Central memory CD8-positive, alpha-beta T cell (primary cell): ENCODE results near the gene MED19.
"Not testable (repeated sequence)": the region's sequence is repeated elsewhere in the genome, so short reads cannot be mapped to it uniquely, and the experiment has no call there.

Experiments
- ATAC-seq: fragments of 150-1000 bp; cut with Tn5 transposase; replicated peaks from 2 replicates; pipeline ENCODE4 v1.10.0; 2022; ENCODE audit warnings: mild to moderate bottlenecking, moderate FRiP score, moderate number of reproducible peaks; ENCODE audit not compliant: poor library complexity, severe bottlenecking; ENCODE audit errors: extremely low read depth
- DNase-seq, 2 donors: peaks; one replicate each; pipeline ENCODE4 v3.0.0; 2021; ENCODE audit warnings: low spot score in 2 of 2
- H3K27ac Mint-ChIP-seq: one replicate; pipeline ENCODE4 v1.8.0; 2022; ENCODE audit warnings: low read depth, mild to moderate bottlenecking, moderate library complexity, mixed read lengths
- H3K27me3 Mint-ChIP-seq: one replicate; pipeline ENCODE4 v1.8.0; 2022; ENCODE audit warnings: mixed read lengths
- H3K36me3 Mint-ChIP-seq: one replicate; pipeline ENCODE4 v1.8.0; 2022; ENCODE audit warnings: mild to moderate bottlenecking, moderate library complexity, mixed read lengths; ENCODE audit not compliant: insufficient read depth
- H3K4me1 Mint-ChIP-seq: one replicate; pipeline ENCODE4 v1.8.0; 2022; ENCODE audit warnings: mixed read lengths
- H3K4me3 Mint-ChIP-seq: one replicate; pipeline ENCODE4 v1.8.0; 2022; ENCODE audit warnings: mild to moderate bottlenecking, moderate library complexity, mixed read lengths
- H3K9me3 Mint-ChIP-seq: one replicate; pipeline ENCODE4 v1.8.0; 2022; ENCODE audit warnings: mixed read lengths

Gene MED19

GRCh38 chr11:57698843-57699365 is 13.1 kb downstream of the MED19 start:
- ATAC-seq (no peak), DNase-seq (no peak)
- Mint-ChIP-seq H3K9me3 (no peaks in the 10 kb centered on the region), H3K27ac (no peak overlapping the region), H3K4me1 (no peaks in the 10 kb centered on the region), H3K27me3 (no peaks in the 10 kb centered on the region), H3K4me3 (no peak overlapping the region), H3K36me3 (peaks cover 73% of the 10 kb centered on the region)

GRCh38 chr11:57690474-57690873 is 21.5 kb downstream of the MED19 start:
- not testable (repeated sequence) for H3K4me1 Mint-ChIP-seq, ATAC-seq, H3K27ac Mint-ChIP-seq, H3K27me3 Mint-ChIP-seq, DNase-seq, H3K4me3 Mint-ChIP-seq, H3K9me3 Mint-ChIP-seq
- H3K36me3 Mint-ChIP-seq: peaks cover 73% of the 10 kb centered on the region

GRCh38 chr11:57681168-57681567 is 30.8 kb downstream of the MED19 start:
- Mint-ChIP-seq H3K4me1 (peaks cover 39% of the 10 kb centered on the region), H3K9me3 (no peaks in the 10 kb centered on the region), H3K27me3 (no peaks in the 10 kb centered on the region), H3K4me3 (no peak overlapping the region), H3K36me3 (peaks cover 66% of the 10 kb centered on the region), H3K27ac (peak overlapping the region; percentile 61)
- DNase-seq: no peak
- no peak for ATAC-seq

GRCh38 chr11:57680552-57680874 is 31.5 kb downstream of the MED19 start:
- H3K4me1 Mint-ChIP-seq: peaks cover 46% of the 10 kb centered on the region

GRCh38 chr11:57679396-57679795 is 32.6 kb downstream of the MED19 start:
- peaks cover 56% of the 10 kb centered on the region for H3K4me1 Mint-ChIP-seq
- H3K9me3 Mint-ChIP-seq: no peaks in the 10 kb centered on the region
- H3K27me3 Mint-ChIP-seq: no peaks in the 10 kb centered on the region
- no peak for DNase-seq
- peaks cover 61% of the 10 kb centered on the region for H3K36me3 Mint-ChIP-seq
- H3K4me3 Mint-ChIP-seq: no peak overlapping the region
- no peak for ATAC-seq
- H3K27ac Mint-ChIP-seq: no peak overlapping the region

More at GRCh38 chr11:57680552-57680874, 31.5 kb downstream of the MED19 start:
- ATAC-seq (no peak), DNase-seq (no peak)
- Mint-ChIP-seq H3K27ac (peak overlapping the region; percentile 61), H3K4me3 (no peak overlapping the region), H3K36me3 (peaks cover 68% of the 10 kb centered on the region), H3K9me3 (no peaks in the 10 kb centered on the region), H3K27me3 (no peaks in the 10 kb centered on the region)

- DNase-seq: no peak
- Mint-ChIP-seq H3K4me1 (peaks cover 65% of the 10 kb centered on the region), H3K9me3 (no peaks in the 10 kb centered on the region), H3K27ac (peak overlapping the region; percentile 51), H3K27me3 (no peaks in the 10 kb centered on the region), H3K36me3 (peaks cover 53% of the 10 kb centered on the region), H3K4me3 (no peak overlapping the region)
- ATAC-seq: no peak
Observed at GRCh38 chr11:57675176-57675941, 36.7 kb downstream of the MED19 start.

GRCh38 chr11:57674251-57674650 is 37.8 kb downstream of the MED19 start:
- Mint-ChIP-seq H3K27me3 (no peaks in the 10 kb centered on the region), H3K27ac (peak overlapping the region; percentile 20), H3K4me1 (peaks cover 71% of the 10 kb centered on the region), H3K9me3 (no peaks in the 10 kb centered on the region), H3K36me3 (peaks cover 53% of the 10 kb centered on the region), H3K4me3 (no peak overlapping the region)
- no peak for ATAC-seq
- DNase-seq: no peak

GRCh38 chr11:57668434-57668782 is 43.6 kb downstream of the MED19 start:
- Mint-ChIP-seq H3K27ac (peak overlapping the region; percentile 99), H3K9me3 (no peaks in the 10 kb centered on the region), H3K4me1 (peaks cover 58% of the 10 kb centered on the region), H3K27me3 (no peaks in the 10 kb centered on the region), H3K36me3 (peaks cover 41% of the 10 kb centered on the region), H3K4me3 (peak overlapping the region; percentile 100)
- DNase-seq: no peak
- ATAC-seq: peak; percentile 0

GRCh38 chr11:57667736-57668433 is 44.1 kb downstream of the MED19 start, which contains the start of gene ZDHHC5:
ZDHHC5 (plus strand) TSS chr11:57668114; CDS start chr11:57673091, 4,977 bp downstream.
- Mint-ChIP-seq H3K36me3 (peaks cover 36% of the 10 kb centered on the region), H3K4me3 (peak within 1 kb of the TSS; percentile 100), H3K27me3 (no peaks in the 10 kb centered on the region), H3K27ac (peak within 1 kb of the TSS; percentile 99), H3K9me3 (no peaks in the 10 kb centered on the region), H3K4me1 (peaks cover 52% of the 10 kb centered on the region)
- DNase-seq: peak; percentile 97 to 100
- peak; percentile 89 for ATAC-seq

GRCh38 chr11:57667117-57667735 is 44.8 kb downstream of the MED19 start:
- no peaks in the 10 kb centered on the region for H3K27me3 Mint-ChIP-seq
- peak in 1 of 2 donors; percentile 64 for DNase-seq
- H3K4me1 Mint-ChIP-seq: peaks cover 47% of the 10 kb centered on the region
- H3K9me3 Mint-ChIP-seq: no peaks in the 10 kb centered on the region
- peaks cover 35% of the 10 kb centered on the region for H3K36me3 Mint-ChIP-seq
- peak; percentile 71 for ATAC-seq
- H3K4me3 Mint-ChIP-seq: peak overlapping the region; percentile 100
- peak overlapping the region; percentile 99 for H3K27ac Mint-ChIP-seq

- H3K36me3 Mint-ChIP-seq: peaks cover 45% of the 10 kb centered on the region
- ATAC-seq: no peak
- H3K4me3 Mint-ChIP-seq: no peak overlapping the region
Observed at GRCh38 chr11:57663975-57664374, 48.0 kb downstream of the MED19 start.

GRCh38 chr11:57662893-57663292 is 49.1 kb downstream of the MED19 start:
- H3K9me3 Mint-ChIP-seq: no peaks in the 10 kb centered on the region
- H3K27me3 Mint-ChIP-seq: no peaks in the 10 kb centered on the region
- peaks cover 46% of the 10 kb centered on the region for H3K36me3 Mint-ChIP-seq
- no peak overlapping the region for H3K4me3 Mint-ChIP-seq
- no peak for DNase-seq
- H3K27ac Mint-ChIP-seq: no peak overlapping the region
- peaks cover 18% of the 10 kb centered on the region for H3K4me1 Mint-ChIP-seq
- no peak for ATAC-seq

More at GRCh38 chr11:57663975-57664374, 48.0 kb downstream of the MED19 start:
- H3K4me1 Mint-ChIP-seq: peaks cover 17% of the 10 kb centered on the region
- no peak for DNase-seq
- H3K27ac Mint-ChIP-seq: no peak overlapping the region
- no peaks in the 10 kb centered on the region for H3K9me3 Mint-ChIP-seq
- no peaks in the 10 kb centered on the region for H3K27me3 Mint-ChIP-seq
